GM19397 (cell line): ENCODE data around the gene NAPG.
"Not testable (repeated sequence)": the region's sequence is repeated elsewhere in the genome, so short reads cannot be mapped to it uniquely, and the experiment has no call there.

Experiments
- ATAC-seq: cut with Tn5 transposase; IDR thresholded peaks from one replicate; pipeline ENCODE4 v1.9.1; 2021; ENCODE audit warnings: mild to moderate bottlenecking, moderate library complexity; ENCODE audit not compliant: unreplicated experiment

Gene NAPG

DNA sequence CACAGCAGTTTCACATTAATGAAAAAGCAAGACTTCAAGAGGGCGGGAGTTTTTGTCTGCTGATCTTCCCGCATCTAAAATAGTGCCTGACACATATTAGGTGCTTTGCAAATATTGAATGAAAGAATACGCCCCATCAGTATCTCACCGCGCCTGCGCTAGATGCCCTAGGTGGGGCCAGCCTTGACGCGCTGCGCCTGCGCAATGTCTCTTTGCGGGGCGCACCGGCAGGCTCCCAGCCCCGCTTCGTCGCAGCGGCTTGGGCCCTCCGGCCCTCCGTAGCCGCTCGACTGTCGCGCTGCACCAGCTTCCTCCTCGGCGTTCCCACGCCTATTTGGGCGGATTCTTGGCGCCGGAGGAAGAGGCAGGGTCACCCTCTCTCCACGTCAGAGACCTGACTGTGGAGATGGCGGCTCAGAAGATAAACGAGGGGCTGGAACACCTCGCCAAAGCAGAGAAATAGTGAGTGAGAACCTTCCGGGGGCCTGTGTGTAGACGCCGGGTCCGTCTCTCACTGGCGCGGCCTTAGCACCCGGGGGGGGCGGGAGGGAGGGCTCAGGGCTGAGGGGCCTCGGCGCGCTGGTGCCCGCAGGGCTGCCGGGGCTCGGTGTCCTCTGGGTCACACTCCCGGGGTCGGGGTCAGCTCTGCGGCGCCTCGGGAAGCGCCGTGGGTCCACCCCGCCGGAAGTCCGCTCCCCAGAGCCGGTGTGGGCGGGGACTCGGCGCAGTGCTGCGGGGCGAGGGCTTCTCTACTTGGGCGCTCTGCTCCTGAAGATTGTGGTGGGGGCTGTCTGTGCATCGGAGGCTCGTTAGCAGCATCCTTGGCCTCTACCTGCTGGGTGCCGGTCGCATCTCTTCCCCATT is at the start of gene NAPG:
NAPG (plus strand) TSS at position 331 of the 864 bp plus-strand sequence; CDS start at position 407, 76 bp downstream.
- peak; percentile 83 for ATAC-seq

DNA sequence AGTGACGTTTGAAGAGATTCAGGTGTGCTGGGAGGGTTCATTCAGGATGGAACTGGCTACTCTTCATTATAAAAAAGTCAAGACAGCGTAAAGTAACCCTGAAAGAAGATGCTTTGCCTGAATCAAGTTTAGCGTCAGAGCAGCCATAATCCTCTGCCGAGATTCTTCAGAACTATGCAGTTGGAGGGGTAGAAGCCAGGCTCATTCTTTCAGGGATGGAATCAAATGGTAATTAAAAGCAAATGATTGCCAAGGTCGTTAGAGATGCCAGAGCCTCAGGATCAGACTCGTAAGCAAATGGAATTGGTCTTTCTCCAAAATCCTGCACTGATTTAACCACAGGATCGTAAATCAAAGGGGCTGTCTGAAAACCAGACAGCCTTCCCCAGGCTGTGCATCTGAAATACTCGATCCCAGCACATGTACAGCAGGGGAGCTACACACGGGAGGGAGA is 49.5 kb upstream of the NAPG start:
- no peak for ATAC-seq

DNA sequence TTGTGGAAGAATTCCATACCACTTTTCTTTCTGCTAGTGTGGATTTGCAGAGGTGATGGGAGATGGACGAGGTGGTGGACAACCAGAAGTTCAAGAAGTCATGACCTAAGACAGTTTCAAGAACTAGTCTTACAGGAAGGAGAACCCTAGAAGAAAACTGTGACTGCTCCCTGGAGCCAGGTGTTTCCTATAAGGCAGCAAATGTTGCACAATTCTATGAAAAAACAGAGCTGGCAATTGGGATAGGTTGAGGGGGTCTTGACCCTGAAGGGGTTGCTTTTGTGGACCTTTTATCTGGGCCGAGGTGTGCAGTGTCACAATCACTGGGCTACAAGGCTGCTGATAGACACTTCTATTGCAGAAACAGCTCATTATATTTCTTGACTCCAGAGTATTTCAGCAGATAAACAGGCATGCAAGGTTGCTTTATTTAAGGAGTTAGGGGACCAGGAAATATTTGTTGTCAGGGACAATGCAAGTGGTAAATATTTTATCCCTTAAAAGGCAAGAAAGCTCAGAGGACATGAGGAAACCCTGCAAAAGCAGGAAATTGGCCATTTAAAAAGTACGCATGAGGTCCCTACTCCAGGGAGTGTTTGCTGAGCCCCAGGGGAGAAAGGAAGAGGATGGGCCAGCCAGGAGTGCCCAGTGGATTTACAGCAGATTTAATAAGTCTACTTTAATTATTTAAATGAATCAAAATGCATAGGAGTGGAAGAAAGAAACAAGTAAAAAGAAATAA is 48.5 kb upstream of the NAPG start:
- ATAC-seq, result no peak

DNA sequence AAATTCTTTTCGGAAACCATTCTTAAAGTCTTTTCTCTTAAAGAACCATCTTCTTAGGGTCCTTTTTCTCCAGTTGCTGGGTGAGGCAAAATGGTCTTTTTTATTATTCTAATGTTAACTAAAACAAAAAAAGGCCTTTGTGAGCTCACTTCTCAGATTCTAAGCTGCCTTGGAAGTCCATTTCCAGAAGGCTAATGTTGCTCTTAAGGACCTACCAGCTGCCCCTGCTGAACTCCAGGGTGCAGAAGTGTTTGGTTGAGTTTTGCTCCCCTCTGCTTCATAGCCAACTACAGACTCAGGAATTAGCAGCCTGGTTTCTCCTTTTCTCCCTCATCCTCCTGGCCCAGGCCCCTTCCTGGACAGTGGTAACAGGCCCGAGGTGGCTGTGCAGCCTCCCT is 48.0 kb upstream of the NAPG start:
- ATAC-seq, result no peak

DNA sequence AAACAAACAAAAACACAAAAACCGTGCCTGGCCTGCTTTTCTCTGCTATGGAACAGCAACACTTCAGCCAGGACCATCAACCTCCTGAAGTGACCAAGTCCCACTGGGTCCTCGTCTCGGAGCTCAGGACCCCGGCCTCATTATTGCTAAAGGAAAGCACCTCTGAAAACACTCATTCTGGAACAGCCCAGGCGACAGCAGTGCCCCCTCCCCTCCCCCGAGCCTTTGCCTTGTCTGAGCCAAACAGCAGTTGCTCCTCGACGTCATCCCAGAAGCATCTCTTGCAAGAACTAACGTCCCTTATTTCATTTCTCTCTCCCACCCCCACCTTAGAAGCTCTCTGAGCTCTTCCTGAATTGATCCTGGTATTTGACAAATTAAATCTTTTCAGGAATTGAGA is 44.0 kb upstream of the NAPG start:
- ATAC-seq, result no peak

DNA sequence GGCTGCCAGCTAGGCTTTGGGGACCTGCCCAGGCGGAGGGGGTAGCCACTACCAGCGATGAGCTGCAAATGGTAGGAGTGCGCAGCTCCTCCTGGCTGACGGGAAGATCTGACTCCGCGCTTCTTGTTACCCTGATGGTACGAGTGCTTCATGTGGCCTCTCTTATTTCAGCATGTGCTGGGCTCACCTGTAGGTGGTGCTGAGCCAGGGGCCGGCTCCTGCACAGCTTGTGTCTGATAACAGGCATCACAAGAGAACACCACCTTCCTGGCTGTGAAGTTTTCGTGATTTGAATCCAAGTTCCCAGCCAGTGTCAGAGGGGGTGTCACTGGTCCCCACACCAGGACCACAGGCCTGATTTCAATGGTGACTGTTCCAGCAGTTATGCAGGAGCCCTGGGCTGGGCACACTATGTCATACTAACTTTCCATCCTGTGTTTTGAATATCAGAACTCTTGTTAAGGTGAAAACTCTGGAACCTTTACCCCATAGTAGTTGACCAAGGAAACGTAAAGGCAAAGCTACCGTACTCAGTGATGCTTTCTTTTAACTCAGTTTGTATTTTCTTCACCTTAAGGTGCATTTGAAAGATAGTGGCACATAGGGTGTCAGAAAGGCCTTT is 43.4 kb upstream of the NAPG start:
- ATAC-seq, result no peak

DNA sequence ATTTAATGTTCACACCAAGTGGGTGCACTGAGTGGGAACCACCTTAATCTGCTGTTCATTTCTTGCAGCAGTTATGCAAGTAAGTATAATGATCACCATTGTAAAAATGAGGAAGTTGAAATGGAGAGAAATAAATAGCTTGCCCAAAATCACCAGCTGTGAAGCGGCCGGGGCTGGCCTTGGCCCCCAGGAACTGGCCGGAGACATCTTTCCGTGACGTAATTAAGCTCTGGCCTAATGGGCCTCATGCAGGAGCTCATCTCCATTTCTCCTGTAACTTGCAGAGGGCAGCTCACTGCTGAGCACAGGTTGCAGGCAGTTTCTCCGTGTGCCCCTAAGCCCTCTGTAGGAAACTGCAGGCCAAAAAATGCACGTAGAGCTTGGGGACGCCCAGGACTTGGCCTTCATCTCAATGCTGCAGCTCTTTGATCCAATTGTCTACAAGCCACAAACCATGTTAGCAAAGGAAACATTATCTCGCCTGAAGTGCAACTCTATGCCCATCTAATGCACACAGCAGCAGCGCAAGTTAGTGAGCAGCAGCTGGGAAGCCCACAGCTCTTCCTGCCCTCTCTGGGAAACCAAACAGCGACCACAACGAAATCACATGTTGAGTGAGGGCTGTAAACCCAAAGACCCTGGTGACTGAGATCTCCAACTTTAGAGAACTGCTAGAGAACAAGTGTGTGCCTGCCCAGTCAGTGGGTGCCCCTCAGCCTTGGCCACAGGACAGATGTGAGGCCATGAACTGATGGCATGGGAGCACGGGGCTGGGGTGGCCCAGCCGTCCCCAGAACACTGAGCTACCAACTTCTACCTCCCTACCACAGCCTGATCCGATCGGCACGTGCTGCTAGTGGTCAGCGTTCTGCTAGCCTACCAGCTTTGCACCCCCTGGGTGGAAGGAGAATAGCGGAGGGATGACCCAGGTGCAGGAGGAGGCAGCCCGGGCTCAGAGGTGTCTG is 42.6 kb upstream of the NAPG start:
- ATAC-seq, result peak; percentile 84

DNA sequence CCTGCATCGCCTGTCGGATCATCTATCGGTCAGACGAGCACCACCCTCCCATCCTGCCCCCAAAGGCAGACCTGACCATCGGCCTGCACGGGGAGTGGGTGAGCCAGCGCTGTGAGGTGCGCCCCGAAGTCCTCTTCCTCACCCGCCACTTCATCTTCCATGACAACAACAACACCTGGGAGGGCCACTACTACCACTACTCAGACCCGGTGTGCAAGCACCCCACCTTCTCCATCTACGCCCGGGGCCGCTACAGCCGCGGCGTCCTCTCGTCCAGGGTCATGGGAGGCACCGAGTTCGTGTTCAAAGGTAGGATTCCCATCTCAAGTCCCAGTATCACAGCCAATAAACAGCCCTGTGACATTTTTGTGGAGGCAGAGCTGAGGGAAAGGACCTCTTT is 40.4 kb upstream of the NAPG start:
- no peak for ATAC-seq

DNA sequence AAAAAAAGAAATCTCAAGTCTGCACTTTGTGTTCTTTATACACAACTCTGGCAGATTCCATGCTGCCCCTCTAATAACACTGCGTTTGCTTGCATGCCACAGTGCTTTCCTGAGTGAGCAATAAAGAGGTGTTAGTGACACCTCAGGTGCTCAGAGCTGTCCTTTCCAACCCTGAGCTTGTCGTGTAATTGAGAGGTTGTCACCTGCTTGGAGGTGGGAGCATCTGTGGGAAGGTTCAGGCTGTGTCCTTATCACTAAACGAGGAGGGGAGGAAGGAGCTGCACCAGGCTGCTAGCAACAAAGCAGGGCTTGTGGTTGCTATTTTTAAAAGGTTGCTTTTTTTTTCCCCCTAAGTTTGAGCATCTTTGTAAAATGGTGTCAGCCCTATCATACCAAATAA is 39.5 kb upstream of the NAPG start:
- ATAC-seq, result no peak

DNA sequence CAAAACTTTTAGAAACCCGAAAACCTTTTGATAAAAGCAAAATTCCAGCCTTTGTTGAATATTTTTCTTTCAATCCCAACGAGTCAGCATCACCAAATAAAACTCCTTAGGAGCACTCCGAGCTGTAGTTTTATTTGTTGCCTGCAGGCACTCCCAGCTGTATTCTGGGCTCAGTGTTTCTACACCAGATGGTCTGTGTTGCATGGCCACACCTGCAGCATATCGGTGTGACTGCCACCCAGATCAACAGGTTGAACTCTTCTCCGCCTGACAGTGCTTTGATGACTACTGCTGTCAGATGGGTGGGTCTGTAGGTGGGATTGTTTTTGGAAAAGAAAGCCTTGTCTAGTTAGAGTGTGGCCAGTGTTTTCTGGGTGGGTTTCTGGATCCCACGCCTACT is 38.7 kb upstream of the NAPG start:
- no peak for ATAC-seq

DNA sequence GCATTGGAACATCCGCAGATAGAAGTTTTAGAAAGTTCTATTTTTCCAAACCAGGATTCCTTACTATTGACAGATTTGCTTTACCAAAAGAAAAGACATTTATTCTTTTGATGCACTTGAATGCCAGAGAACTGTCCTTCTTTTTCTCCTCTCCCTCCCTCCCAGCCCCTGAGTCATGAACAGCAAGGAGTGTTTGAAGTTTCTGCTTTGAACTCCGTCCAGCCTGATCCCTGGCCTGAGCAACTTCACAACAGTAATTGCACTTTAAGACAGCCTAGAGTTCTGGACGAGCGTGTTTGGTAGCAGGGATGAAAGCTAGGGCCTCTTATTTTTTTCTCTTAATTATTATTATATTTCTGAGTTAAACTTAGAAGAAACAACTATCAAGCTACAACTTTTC is 37.8 kb upstream of the NAPG start:
- no peak for ATAC-seq

DNA sequence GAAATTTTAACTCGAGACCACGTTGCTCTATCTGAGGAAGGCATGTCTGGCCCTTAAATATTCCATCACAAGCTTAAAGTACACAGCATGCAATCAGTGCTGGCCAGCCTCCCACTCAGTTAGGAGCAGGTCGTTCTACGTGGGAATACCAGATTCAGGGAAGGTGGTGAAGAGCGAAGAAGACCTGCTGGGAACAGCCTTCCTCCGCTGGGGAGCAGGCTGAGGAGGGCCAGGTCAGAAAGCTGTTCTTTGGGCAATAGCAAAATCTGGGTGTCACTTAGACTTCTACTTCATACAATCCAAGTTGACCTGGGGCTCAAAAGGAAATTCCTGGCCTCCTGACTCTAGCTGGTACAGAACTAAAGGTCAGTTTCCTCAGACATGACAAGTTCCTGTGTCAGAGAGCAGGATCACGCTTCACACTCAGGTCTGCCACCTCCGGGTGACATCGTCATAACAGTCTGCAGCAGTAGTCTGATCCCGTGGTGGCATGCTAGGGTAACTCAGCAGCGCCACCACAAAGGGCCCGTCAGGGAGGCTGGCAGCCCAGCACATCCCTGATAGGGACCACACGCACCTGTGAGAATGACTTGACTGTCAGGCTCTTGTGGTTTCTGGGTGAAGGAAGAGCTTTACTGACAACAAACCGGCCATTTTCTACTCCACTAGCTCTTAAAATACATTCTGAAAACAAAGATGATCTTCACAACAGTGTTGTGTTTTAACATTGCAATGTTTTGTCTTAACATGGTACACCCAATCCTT is 35.2 kb upstream of the NAPG start:
- peak; percentile 97 for ATAC-seq

DNA sequence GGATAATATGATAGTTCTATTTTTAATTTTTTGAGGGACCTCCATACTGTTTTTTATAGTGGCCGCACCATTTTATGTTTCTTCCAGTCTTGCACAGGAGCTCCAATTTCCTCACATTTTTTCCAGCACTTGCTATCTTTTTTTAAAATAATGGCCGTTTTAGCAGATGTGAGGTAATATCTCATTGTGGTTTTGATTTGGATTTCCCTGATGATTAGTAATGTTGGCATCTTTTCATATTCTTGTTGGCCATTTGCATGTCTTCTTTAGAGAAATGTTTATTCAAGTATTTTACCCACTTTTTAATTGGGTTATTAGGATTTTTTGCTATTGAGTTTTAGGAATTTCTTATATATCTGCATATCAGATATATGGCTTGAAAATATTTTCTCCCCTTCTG is 29.9 kb upstream of the NAPG start:
- no peak for ATAC-seq

DNA sequence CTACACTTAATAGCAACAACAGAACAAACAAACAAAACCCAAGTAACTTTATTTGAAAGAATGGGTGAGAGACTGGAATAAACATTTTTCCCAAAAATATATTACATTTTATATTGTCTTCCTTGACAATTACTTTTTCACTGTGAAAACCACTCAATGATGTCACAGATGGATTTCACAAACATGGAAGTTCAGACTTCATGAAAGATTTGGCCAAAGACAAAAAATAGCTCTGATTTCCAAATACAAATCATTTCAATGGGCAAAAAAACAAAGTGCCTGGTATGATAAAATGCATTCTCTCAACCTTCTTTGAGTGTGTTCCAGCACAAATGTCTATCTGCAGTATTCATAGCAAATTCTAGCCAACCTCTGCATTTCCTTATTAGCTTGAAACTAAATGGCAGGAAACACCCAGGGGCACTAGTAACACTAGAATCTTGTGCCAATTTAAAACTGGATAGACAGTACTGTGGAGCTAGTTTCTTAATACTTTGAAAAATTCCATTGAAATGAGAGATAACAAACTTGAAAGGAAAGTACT is 28.5 kb upstream of the NAPG start:
- ATAC-seq, result no peak

DNA sequence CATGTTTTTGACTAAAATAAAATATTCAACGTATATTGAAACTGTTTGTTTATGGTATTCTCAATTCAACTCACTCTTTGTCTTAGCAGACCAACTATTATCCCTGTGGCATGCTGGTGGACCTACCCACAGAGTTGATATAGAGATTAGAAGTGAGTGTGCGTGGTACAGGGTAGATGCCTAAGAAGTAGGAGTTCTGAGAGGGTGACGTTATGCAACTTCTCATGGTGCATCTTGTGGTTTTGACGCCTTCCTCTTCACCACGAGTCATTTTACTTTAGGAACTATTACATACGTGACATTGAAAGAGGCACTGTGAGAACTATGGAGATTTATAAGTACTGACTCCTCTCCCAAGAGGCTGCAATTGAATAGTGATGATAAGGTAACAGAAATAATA is 26.6 kb upstream of the NAPG start:
- no peak for ATAC-seq

DNA sequence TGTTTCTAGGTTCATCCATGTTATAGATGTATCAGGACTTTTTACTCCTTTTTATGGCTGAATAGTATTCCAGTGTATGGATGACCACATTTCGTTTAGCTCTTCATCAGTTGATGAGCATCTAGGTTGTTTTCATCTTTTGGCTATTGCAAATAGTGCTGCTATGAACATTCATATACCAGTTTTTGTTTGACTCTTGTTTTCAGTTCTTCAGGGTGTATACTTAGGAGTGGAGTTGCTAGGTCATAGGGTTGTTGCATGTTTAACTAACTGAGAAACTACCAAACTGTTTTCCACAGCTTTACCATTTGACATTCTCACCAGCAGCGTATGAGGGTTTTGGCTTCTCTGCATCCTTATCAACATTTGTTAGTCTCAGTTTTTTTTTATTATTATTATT is 25.8 kb upstream of the NAPG start:
- no peak for ATAC-seq

DNA sequence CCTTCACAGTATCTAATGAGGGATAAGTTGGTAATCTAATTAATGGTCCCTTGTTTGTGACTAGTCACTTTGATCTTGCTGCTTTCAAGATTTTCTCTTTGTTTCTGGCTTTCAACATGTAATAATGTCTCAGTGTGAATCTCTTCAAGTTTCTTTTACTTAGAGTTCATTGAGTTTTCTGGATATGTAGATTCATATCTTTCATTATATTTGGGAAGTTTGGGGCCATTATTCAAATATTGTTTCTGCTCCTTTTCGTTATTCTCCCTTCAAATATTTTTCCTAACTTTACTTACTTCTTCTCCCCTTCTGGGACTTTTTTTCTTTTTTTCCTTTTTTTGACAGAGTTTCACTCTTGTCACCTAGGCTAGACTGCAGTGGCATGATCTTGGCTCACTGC is 21.1 kb upstream of the NAPG start:
- no peak for ATAC-seq

DNA sequence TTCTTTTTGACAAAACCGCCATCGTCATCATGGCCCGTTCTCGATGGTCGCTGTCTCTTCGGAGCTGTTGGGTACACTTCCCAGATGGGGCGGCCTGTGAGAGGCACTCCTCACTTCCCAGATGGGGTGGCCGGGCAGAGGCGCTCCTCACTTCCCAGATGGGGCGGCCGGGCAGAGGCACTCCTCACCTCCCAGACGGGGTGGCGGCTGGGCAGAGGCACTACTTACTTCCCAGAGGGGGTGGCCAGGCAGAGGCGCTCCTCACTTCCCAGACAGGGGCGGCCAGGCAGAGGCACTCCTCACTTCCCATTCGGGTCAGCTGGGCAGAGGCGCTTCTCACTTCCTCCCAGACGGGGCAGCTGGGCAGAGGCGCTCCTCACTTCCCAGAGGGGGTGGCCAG is 19.9 kb upstream of the NAPG start:
- ATAC-seq, result not testable (repeated sequence)

DNA sequence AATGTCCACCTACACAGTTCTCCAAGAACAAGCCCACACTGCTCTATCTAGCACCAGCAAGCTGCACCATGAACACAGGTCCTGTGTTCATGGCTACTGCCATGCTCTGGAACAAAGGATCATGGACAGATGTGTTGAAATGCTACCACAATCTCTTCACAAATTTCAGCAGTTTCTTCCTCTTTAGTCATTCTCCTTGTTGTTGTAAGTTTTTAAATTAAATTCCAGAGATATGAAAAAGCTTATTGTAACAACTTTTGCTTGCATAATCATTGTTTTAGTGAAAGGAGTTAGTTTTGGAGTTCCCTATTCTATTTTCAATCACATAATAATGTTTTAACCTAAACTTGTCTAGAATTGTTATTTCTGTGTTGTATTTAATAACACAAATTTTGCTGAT is 17.2 kb upstream of the NAPG start:
- ATAC-seq, result no peak

DNA sequence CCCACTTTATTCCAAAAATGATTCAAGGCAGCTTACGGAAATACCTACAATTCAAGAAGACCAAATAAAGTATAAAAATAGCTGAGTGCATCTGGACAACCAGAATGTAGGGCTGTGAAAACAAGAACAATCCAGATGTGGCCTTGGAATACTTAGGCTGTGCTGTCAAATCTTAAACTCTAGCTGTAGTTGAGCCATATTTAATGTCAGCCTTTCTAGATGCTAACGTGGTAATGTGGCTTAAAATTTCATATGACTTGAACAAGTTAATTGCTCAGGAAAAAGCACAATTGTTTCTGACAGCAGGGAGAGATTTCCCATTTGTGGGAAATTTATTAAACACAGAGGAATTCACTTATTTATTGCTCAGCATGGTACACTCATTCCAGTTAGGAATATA is 14.6 kb upstream of the NAPG start:
- no peak for ATAC-seq
